Measurements from ENCODE around the gene IMPG1.

Gene IMPG1, protein sequence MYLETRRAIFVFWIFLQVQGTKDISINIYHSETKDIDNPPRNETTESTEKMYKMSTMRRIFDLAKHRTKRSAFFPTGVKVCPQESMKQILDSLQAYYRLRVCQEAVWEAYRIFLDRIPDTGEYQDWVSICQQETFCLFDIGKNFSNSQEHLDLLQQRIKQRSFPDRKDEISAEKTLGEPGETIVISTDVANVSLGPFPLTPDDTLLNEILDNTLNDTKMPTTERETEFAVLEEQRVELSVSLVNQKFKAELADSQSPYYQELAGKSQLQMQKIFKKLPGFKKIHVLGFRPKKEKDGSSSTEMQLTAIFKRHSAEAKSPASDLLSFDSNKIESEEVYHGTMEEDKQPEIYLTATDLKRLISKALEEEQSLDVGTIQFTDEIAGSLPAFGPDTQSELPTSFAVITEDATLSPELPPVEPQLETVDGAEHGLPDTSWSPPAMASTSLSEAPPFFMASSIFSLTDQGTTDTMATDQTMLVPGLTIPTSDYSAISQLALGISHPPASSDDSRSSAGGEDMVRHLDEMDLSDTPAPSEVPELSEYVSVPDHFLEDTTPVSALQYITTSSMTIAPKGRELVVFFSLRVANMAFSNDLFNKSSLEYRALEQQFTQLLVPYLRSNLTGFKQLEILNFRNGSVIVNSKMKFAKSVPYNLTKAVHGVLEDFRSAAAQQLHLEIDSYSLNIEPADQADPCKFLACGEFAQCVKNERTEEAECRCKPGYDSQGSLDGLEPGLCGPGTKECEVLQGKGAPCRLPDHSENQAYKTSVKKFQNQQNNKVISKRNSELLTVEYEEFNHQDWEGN

DNA sequence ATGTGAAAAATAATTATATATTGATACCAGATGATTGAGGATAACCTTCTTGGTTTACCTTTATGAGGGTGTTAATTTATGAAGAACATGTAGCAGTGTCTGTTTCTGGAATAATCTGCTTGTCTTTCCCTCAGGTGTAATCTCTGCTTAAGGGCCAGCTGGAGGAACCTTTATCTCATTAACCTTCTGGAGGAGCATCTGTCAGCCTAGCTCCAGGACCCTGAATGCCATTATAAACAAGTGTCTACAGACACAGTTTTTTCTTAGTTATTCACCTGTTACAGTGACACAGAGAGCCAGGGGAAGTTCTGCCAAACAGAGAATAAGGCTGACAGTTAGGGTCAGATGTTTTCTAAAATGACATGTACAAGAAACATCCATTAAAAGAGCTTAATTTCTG, at the start of gene IMPG1:
Gene IMPG1 (minus strand): TSS at position 101 of the 400 bp plus-strand sequence. CDS start 174 bp downstream, outside the sequence.
- DNase-seq: no peak

DNA sequence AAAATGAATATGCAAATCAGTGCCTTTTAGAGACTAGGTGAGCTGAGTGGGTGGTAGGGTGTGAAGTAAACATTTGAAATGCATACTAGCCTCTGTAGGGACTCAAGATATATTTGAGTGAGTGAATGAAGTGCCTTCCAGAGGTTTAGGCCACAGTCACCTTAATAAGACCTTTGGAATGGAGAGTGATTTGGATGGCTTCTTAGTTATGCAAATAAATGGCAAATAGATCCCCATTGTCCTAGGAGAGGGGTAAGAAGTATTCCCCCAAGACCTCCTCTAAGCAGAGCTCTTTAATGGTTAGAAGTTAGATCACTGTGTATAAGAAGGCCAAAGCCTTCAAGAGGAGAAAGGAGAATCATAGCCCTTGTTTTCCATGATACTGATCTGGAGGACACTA, 47.8 kb upstream of the IMPG1 start:
- no peak for DNase-seq

DNA sequence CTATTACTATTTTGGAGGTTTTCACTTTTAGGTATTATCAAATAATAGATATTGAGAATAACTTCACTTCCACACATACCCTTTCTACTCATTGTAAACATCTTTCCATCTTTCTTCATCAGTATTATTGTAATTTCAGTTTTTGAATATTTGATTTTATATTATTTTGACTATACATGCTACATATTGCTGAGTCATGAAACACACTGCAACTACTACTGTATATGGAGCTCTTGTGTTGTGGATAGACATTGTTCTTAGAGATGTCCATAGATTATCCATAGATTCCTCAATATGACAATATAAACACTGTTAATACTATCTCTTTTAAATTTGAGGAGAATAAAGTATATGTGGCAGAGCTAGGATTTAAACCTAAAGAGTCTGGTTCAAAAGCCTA, 819 bp upstream of the IMPG1 start:
- no peak for DNase-seq

DNA sequence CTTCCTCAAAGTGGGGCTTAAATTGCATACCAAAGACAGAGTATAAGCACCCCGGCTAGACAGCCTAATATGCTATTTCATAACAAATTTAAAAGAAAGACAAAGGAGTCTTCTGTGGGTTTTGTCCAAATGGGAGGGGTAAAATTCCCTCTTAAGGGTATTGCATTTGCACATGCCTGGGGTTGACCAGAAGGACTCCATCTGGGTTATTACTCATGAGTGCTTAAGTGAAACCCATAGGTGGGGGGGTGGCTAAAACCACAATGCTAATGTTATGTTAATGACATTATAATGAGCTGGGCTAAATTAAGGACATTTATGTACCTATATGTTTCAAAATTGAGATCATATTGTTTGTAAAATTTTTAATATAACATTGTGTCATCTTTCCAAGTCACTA, 15.0 kb downstream of the IMPG1 start:
- no peak for DNase-seq

DNA sequence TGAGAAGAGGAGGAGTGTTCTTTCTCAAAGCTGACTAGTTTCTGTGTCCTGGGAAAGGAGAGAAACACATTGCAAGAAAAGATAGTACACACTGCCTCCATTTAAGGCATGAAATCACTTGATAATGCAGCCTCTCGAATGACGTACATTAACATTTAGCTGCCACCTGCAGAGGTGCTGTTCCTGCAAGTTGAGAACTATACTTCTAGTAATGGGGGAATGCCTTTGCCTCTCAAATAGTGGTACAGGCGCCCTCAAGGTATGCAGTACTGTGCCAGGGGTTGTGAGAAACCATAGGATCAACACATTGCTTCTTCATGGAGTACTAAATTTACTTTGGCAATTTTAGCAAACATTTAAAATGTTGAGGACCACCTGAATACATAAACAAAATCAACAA, 20.1 kb downstream of the IMPG1 start:
- no peak for DNase-seq

DNA sequence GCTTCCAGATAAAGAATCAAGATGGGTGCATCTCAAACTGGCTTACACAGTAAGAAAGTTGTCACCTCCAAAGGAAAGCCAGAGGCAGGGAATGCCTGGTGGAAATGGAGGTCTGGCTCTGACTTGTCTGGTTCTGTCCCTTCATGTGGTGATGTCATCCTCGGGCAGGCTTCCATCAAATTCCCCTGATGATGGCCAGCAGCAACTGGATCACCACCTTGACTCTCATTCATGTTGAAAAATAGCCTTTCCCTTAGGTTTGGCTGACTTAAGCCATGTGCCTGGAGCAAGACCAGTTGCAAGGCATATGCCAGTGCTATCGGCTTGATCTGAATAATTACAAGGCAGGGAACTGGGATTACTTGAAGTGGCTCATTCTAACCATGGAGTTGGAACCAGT, 28.8 kb downstream of the IMPG1 start:
- DNase-seq: no peak

DNA sequence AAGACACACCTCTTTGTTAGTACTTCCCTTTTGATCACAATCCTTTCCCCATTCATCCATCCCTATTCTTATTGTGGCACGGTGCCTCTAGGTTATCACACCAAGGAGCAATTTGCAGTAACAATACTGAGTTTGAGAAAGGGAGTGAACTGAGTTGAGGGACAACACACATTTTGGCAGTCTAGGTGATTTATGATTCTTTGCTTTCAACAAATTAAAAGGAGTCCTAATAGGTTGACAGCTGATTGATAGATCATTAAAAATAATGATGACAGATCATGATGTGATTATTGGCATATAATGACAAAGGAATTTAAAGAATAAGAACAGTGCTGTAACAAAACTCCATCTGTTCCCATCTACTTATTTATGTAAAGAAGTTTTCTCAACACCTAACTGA, 36.7 kb downstream of the IMPG1 start:
- no peak for DNase-seq

DNA sequence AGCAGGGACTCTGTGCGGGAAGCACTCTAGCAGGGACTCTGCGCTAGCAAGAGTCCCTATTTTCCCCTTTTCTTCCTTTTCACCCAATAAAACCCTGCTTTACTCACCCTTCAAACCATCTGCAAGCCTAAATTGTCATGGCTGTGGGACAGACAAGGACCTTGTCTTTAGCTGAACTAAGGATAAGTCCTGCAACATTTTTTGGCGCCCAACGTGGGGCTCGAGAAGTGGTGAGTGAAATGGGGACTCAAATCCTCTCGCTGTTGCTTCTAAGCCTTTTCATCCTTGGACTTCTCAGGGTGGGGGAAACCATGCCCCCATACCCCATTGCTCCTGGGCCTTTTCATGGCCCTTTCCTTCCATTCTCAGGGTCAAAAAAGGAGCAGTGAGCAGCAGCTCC, 46.4 kb downstream of the IMPG1 start:
- no peak for DNase-seq

DNA sequence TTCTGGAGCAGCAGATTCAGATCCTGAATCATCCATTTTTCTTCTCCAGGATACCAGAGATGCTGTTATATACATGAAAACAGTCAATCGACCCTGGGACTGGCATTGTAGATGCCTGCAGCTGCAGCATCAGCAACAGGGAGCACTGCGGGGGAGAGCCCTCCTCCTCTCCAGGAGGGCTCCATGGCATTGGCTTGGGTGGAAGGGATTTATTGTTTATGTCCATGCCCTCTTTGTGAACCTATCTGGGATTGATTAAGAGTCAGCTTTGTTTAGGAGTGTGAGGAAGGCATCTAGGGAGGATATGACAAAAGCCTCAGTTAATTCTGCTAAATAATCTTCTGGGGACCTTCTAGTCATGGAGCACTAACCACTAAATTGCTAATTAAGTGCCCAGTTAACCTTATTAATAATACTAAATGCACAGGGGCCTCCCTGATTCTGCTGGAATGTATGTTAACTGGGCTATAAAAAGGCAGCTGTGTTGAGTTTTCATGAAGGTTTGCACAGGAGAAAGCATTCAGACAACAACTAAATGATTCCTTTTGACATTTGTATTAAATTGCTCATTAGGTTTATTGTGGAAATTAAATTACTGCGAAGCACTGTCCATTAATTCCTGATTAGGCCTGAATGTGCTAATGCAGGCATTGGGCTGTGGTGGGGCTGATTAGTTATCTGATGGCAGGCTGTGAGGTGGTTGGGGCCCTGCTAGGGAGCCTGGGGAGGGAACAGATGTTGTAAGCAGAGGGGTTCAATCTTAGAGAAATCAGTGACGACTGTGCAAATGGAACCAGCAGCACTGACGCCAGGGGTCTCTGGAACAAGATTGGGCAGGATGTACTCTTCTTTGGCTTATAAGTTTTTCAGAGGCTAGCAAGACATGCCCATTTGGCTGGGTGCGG, 57.6 kb downstream of the IMPG1 start:
- DNase-seq: no peak

DNA sequence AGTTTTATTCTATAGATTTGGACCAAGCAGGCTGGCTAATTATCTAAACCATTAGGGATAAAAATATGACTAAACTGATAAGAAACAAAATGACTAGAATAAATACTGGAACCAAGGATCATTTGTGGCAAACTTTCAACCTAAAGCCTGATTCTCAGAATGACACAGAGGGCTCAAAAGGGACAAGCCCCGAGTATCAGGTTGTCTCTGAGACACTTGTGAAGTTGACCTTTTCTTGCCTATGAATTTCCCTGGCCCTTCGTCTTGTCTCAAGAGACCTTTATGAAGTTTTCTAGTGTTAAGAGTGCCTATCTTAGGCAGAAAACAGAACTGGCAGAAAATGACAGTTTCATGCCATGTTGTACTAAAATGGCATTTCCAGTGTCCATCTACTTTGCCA, 68.3 kb downstream of the IMPG1 start:
- no peak for DNase-seq

DNA sequence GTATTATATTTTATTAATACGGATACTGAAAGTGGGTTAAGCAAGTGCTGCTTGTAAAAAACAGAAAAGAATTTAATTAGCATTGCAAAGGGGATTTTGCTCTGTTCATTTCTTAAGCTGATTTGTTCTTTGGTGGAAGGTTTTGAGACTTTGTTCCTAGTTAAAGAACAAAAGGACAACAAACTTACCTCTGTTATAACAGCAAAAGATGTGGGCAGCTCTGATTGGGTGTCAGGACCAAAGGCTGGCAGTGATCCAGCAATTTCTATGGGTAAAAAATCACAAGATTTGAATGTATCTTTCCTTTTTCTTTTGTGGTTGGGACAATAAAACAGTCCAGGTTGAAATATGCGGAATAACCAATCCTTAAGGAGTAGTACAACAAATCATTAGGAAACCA, 68.8 kb downstream of the IMPG1 start:
- DNase-seq: no peak

DNA sequence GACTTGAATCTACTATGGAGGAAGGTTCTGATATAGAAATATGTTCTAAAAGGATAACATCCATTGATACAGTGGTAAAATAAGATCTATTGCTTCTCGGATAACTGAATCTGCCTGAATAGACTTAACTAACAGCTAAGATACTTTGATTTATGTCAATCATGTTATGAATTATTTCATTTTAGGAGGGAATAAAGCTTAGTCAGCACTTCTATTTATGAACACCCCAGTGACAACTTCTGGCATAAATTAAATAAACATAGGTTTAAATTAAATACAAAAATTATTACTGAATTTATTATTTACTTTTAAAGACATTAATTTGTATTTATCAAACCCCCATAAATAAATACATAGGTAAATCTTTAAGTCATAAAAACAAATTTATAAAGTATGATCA, 69.3 kb downstream of the IMPG1 start:
- DNase-seq: no peak

DNA sequence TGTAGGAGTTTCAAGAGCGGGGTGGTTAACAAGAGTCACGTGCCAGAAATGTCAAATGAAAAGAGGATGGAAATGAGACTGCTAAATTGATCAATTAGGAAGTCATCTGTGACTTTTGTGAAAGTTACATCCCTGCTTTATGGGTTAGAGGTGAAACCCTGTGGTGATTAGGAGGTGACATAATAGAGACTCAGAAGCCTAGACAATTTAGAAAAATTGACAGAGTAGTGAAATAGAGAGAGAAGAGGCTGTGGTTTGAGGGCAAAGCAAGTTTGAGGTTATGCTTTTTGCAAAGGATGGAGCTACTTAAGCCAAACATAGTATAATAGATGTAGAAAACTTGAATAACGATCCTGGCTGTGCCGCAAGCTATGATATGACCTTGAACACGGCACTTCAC, 71.8 kb downstream of the IMPG1 start:
- DNase-seq: no peak

DNA sequence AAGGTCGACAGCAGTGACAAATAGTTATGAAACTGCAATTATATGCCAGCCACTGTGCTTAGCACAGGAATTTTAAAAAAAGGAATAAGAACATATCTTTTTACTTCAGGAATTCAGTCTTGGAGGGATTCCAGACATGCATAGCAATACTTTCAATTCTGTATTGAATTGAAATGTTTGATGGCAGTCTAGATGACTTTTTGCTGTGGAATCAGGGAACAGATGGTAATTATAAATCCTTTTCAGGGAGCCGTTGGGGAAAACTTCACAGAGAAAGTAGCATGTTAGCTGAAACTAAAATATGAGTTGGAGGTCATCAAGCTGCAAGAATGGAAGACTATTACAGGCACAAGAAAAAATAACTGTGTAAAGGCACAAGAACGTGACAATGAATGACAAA, 74.8 kb downstream of the IMPG1 start:
- no peak for DNase-seq

DNA sequence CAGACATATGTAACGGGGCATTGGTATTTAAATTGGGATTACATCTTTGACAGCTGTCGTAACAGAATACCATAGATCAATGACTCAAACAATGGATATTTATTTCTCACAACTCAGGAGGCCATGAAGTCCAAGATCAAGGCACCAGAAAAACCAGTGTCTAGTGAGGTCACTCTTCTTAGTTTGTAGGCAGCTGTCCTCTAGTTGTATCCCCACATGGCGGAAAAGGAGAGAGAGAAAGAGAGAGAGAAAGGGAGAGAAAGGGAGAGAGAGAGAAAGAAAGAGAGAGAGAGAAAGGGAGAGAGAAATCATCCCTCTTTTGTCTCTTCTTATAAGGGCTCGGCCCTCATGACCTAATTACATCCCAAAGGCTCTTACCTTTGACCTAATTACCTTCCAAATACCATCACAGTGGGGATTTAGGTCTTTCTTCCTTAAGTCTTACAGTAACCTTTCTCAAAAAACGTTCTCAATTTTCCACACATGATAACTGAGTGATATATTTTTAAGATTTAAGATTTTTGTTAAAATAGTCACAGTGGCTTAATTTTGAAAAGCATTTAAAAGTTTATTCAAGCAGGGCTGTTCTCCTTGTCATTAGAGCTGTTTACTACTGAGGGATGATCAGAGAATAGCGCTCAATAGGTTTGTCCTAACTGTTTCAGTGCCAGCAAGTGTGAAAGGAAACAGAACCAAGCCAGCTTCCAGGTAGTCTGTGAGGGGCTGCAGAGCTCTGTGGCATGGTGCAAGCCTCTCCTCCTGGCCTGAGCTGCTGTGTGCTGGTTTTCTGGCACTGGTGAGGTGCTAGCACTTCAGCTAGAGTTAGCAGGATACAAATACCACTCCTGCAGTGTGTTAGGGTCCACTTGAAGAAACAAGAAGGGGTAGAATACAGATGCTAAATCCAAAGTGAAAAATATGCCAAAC, 79.0 kb downstream of the IMPG1 start:
- DNase-seq: no peak

DNA sequence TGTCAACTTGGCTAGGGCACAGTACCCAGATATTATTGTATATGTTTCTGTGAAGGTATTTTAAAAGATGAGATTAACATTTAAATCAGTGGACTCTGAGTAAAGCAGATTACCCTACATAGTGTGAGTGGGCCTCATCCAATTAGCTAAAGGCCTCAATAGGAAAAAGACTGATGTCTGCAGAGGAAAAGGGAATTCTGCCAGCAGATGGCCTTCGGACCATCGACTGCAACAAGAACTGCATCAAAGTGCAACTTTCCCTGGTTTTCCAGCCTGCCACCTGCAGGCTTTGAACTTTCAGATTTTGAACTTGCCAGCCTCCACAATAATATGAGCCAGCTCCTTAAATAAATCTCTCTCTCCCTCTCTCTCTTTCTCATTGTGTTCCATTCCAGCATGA, 80.5 kb downstream of the IMPG1 start:
- DNase-seq: no peak

DNA sequence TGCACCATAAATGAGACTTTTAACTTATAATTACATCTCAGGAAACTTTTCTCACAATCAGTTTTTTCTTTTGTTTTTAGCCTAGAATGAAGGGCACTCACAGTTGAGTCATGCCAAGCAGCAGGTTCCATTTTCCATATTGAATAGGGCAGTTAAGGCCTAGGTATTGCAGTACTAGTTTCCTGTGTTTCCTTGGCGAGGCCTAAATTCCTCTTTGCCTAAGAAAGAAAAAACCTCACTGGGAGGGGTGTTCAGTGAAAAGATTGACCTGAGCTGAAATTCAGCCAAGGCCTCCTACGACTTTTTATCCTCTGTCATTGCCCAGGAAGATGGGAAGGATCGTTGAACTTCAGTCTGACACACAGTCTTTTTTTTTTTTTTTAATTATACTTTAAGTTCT, 85.5 kb downstream of the IMPG1 start:
- DNase-seq: no peak

DNA sequence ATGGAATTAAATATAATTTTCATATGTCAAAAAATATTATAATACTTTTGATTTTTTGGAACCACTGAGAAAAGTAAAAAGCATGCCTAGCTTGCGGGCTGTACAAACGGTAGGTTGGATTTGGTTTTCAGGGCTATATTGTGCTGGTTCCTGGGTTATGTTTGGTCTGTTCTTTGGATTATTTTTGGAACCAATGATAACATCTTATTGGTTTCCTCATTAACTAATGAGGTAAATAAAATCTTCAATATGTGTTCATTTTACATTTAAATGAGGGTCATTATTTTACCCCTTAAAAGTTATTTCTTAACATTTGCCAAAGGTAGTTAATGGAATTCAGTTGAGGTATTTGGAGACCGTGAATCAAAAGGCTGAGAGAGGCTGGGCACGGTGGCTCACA, 96.6 kb downstream of the IMPG1 start:
- no peak for DNase-seq

DNA sequence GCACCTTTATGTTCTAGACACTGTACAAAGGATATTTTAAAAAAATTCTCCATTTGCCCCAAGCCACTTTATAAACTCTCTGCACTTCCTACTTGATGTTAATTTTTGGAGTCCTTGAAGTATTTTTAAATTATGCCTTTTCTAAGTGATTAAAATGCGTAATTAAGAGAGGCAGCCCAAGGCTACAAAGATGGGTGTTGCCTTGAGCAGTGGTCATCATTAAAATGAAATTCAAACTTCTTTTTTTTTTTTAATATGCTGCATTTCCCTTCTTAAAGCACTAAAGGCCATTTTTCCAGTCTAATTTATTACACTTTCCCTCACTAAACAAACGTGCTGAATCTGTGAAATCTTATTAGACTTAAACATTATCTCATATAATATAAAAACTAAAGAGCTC, 102.4 kb downstream of the IMPG1 start:
- no peak for DNase-seq

DNA sequence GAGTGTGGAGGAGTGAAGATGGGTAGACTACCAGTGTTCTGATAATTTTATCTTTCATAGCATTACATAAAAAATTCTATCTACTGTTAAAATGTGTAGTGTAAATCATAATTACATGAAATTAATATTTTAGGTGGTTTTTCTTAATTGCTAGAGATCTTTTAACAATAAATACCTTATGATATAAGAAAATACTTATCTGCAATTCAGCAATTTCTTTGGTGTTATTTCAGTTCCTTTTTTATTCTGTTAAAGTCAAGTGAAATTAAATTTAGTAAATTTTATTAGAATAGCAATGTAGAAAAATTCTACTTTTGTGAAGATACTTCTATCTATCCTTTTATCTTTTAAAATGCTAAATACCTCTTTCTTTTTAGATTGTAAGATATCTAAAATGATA, 104.3 kb downstream of the IMPG1 start:
- DNase-seq: no peak

DNA sequence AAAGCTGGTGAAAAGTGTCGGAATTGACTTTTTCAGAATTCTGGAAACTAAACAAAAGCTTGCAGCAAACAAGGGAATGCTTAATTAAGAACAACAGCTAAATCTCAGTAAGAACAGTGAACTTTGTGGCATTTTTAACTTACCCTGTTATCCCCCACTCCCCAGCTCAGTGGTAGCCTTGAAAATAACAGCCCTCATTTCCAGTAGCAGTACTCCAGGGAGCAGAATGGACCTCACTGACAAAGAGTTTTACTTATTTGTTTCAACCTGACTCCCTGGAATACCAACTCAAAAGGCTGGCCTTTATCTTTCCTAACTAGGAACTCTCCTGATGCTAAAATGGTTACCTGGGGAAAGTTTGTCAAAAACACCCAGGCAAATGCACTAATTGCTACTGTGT, 108.9 kb downstream of the IMPG1 start:
- no peak for DNase-seq

DNA sequence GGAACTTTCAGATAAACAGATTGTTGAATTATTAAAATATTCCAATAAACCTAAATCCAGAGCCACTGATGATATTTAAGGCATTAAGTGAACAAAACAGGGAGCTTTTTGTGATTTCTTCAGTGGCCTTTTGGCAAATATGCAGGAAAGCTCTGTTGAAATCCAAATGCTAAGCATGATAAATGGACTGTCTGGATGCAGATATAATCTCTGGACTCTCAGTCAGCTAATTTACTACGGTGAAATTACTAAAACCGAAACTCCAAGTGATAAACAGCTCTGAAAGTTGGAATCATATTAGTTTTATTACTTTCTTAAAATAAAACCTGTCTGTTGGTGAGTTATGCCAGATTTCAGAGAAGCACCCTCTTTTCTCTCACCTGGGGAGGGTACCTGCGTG, 120.3 kb downstream of the IMPG1 start:
- no peak for DNase-seq
